Brain microvascular endothelial cell (primary cell): Measurements from ENCODE around the gene INPP5B.
"Not testable (repeated sequence)": the region's sequence is repeated elsewhere in the genome, so short reads cannot be mapped to it uniquely, and the experiment has no call there.

ENCODE experiments used
- DNase-seq: peaks from one replicate; pipeline ENCODE4 v3.0.0-alpha.2; 2020
- H3K27ac ChIP-seq: fragments of 250-450 bp; sonication (Bioruptor Pico); 2 replicates; pipeline ENCODE4 v1.5.1; 2020; ENCODE audit warnings: mild to moderate bottlenecking, moderate library complexity
- H3K27me3 ChIP-seq: fragments of 250-450 bp; sonication (Bioruptor Pico); replicated peaks from 2 replicates; pipeline ENCODE4 v1.5.1; 2020; ENCODE audit warnings: mild to moderate bottlenecking
- H3K36me3 ChIP-seq: fragments of 250-450 bp; sonication (Bioruptor Pico); replicated peaks from 2 replicates; pipeline ENCODE4 v1.5.1; 2020; ENCODE audit warnings: mild to moderate bottlenecking
- H3K4me3 ChIP-seq: 2 replicates; pipeline ENCODE4 v1.5.1; 2011; ENCODE audit warnings: low read depth, mild to moderate bottlenecking, control low read depth, low read length, moderate library complexity
- in situ Hi-C: cut with HindIII; loops from 2 replicates; pipeline ENCODE4 v1.10.0; 2017; ENCODE audit warnings: low sequenced_read_pairs, low pct_ligation_motif_present
- TF ChIP-seq, protein P1 (sequence below): IDR thresholded peaks from 2 replicates; pipeline ENCODE4 v1.5.1; 2011; ENCODE audit warnings: low read depth, mild to moderate bottlenecking, moderate library complexity, low read length, control low read depth, inconsistent platforms; ENCODE audit errors: missing control alignments

Gene INPP5B

DNA sequence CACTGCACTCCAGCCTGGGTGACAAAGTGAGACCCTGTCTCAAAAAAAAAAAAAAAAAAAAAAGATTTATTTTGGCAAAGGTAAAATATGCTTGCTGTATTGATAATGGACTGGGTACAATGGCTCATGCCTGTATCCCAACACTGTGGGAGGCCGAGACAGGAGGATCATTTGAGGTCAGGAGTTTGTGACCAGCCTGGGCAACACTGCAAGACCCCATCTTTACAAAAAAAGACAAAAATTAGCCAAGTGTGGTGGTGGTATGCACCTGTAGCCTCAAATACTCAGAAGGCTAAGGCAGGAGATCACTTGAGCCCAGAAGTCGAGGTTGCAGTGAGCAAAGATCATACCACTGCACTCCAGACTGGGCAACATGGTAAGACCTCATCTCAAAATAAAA lies 36.7 kb upstream of the INPP5B start:
- Histone ChIP-seq H3K27ac (no peak overlapping the region), H3K36me3 (peaks cover 86% of the 10 kb centered on the region), H3K4me3 (no peak overlapping the region), H3K27me3 (no peaks in the 10 kb centered on the region)
- TF ChIP-seq, protein P1, sequence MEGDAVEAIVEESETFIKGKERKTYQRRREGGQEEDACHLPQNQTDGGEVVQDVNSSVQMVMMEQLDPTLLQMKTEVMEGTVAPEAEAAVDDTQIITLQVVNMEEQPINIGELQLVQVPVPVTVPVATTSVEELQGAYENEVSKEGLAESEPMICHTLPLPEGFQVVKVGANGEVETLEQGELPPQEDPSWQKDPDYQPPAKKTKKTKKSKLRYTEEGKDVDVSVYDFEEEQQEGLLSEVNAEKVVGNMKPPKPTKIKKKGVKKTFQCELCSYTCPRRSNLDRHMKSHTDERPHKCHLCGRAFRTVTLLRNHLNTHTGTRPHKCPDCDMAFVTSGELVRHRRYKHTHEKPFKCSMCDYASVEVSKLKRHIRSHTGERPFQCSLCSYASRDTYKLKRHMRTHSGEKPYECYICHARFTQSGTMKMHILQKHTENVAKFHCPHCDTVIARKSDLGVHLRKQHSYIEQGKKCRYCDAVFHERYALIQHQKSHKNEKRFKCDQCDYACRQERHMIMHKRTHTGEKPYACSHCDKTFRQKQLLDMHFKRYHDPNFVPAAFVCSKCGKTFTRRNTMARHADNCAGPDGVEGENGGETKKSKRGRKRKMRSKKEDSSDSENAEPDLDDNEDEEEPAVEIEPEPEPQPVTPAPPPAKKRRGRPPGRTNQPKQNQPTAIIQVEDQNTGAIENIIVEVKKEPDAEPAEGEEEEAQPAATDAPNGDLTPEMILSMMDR, result no peak
- DNase-seq, result no peak
- in situ Hi-C loops, result no loop called here

GRCh38 chr1:37978541-37978940 lies 31.7 kb upstream of the INPP5B start:
- H3K36me3 ChIP-seq, result peaks cover 92% of the 10 kb centered on the region
- H3K27me3 ChIP-seq, result no peaks in the 10 kb centered on the region
- no peak overlapping the region for H3K4me3 ChIP-seq
- in situ Hi-C loops, result no loop called here
- TF ChIP-seq, protein P1, result no peak
- no peak overlapping the region for H3K27ac ChIP-seq
- DNase-seq, result no peak

DNA sequence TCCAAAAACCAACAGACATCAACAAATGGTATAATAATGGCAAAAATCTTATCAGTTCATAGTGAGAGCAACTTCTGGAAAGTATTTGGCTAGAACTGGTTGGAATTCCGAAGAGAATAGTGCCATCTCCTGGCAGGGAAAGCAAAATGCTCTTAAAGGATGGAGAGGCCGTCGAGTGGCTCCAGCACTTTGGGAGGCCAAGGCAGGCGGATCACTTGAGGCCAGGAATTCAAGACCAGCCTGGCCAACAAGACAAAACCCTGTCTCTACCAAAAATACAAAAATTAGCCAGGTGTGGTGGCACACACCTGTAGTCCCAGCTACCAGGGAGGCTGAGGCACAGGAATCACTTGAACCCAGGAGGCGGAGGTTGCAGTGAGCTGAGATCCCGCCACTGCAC lies 28.2 kb upstream of the INPP5B start:
- TF ChIP-seq, protein P1, result peak; percentile 71
- H3K27me3 ChIP-seq, H3K27ac ChIP-seq, in situ Hi-C loops, H3K4me3 ChIP-seq: not testable (repeated sequence)
- peaks cover 79% of the 10 kb centered on the region for H3K36me3 ChIP-seq
- peak; percentile 31 for DNase-seq

DNA sequence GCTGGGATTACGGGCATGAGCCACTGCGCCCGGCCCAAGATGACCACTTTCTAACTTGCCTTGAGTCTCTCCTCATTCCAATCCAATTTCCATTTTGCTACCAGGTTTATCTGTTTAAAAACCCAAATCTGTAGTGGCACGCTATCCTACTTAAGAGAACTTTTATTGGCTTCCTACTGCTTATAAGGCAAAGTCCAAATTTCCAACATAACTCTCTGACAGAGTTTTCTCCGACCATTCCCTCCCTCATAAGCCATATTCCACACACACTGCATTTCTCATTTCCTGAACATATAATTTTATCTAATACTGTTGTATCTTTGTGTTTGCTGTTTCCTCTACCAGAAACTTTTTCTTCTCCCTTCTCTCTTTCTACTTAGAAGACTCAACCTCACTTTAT lies 27.7 kb upstream of the INPP5B start:
- Histone ChIP-seq H3K27ac (no peak overlapping the region), H3K36me3 (peaks cover 79% of the 10 kb centered on the region), H3K4me3 (no peak overlapping the region), H3K27me3 (no peaks in the 10 kb centered on the region)
- in situ Hi-C loops, result no loop called here
- TF ChIP-seq, protein P1, result no peak
- DNase-seq, result no peak

- DNase-seq, H3K27ac ChIP-seq, H3K4me3 ChIP-seq, in situ Hi-C loops, H3K27me3 ChIP-seq: not testable (repeated sequence)
- peaks cover 76% of the 10 kb centered on the region for H3K36me3 ChIP-seq
These were observed 26.8 kb upstream of the INPP5B start for GRCh38 chr1:37973684-37974083.

- DNase-seq, result no peak
- in situ Hi-C loops, result no loop called here
- Histone ChIP-seq H3K27ac (no peak overlapping the region), H3K36me3 (peaks cover 58% of the 10 kb centered on the region), H3K4me3 (no peak overlapping the region), H3K27me3 (no peaks in the 10 kb centered on the region)
- TF ChIP-seq, protein P1, result no peak
These were observed 18.4 kb upstream of the INPP5B start for GRCh38 chr1:37965301-37965700.

DNA sequence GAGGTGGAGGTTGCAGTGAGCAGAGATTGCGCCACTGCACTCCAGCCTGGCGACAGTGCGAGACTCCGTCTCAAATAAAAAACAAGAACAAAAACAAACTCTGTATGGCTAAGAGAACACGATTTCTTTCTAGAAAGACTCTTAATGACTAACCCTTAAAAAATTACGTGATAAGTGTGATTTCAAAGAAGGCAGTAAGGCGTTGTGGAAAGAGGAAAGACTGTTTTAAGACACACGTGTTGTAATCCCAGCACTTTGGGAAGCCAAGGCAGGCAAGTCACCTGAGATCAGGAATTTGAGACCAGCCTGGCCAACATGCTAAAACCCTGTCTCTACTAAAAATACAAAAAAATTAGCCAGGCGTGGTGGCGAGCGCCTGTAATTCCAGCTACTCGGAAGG lies 17.3 kb upstream of the INPP5B start:
- H3K27ac ChIP-seq, in situ Hi-C loops, DNase-seq, H3K4me3 ChIP-seq, H3K27me3 ChIP-seq: not testable (repeated sequence)
- peaks cover 60% of the 10 kb centered on the region for H3K36me3 ChIP-seq
